Neural progenitor cell (in vitro differentiated cells): ENCODE measurements around the gene ATP10A. TPM values are rescaled to one million over a fixed set of nuclear protein-coding genes. Genes with fewer than 3 reads are reported as not detected.
"Not testable (repeated sequence)": the region's sequence is repeated elsewhere in the genome, so short reads cannot be mapped to it uniquely, and the experiment has no call there.

Source experiments
- DNase-seq: peaks from one replicate; pipeline ENCODE4 v3.0.0-alpha.2; 2016; ENCODE audit warnings: low spot score
- H2AFZ ChIP-seq: fragments of 200-600 bp; sonication (generic); replicated peaks from 2 replicates; pipeline ENCODE4 v1.6.1; 2016; ENCODE audit warnings: antibody characterized with exemption
- H3F3A ChIP-seq: fragments of 200-600 bp; sonication (generic); 2 replicates; pipeline ENCODE4 v1.6.1; 2016; ENCODE audit warnings: antibody characterized with exemption, low read depth
- H3K27ac ChIP-seq: fragments of 200-600 bp; sonication (generic); 2 replicates; pipeline ENCODE4 v1.5.1; 2016; ENCODE audit warnings: mild to moderate bottlenecking
- H3K27me3 ChIP-seq: fragments of 200-600 bp; sonication (generic); 2 replicates; pipeline ENCODE4 v1.6.1; 2016; ENCODE audit warnings: mild to moderate bottlenecking, moderate library complexity
- H3K36me3 ChIP-seq: fragments of 200-600 bp; sonication (generic); 2 replicates; pipeline ENCODE4 v1.5.1; 2016
- H3K4me1 ChIP-seq: fragments of 200-600 bp; sonication (generic); 2 replicates; pipeline ENCODE4 v1.6.1; 2016; ENCODE audit warnings: mixed run types
- H3K4me2 ChIP-seq: fragments of 200-600 bp; sonication (generic); 2 replicates; pipeline ENCODE4 v1.6.1; 2016
- H3K4me3 ChIP-seq: fragments of 200-600 bp; sonication (generic); 2 replicates; pipeline ENCODE4 v1.5.1; 2016
- H3K79me2 ChIP-seq: fragments of 200-600 bp; sonication (generic); 2 replicates; pipeline ENCODE4 v1.6.1; 2016; ENCODE audit warnings: low read depth
- H3K9ac ChIP-seq: fragments of 200-600 bp; sonication (generic); 2 replicates; pipeline ENCODE4 v1.6.1; 2016
- H3K9me3 ChIP-seq: fragments of 200-600 bp; sonication (generic); 2 replicates; pipeline ENCODE4 v1.5.1; 2016; ENCODE audit warnings: low read depth
- H4K20me1 ChIP-seq: fragments of 200-600 bp; sonication (generic); 2 replicates; pipeline ENCODE4 v1.6.1; 2016; ENCODE audit warnings: low read depth
- H3K27ac Mint-ChIP-seq: 3 replicates; pipeline ENCODE4 v1.8.0; 2021; ENCODE audit warnings: mixed read lengths
- H3K27me3 Mint-ChIP-seq: 2 replicates; pipeline ENCODE4 v1.8.0; 2022; ENCODE audit warnings: low read depth, mild to moderate bottlenecking, inconsistent platforms, moderate library complexity, mixed read lengths; ENCODE audit not compliant: insufficient read depth
- H3K36me3 Mint-ChIP-seq: 3 replicates; pipeline ENCODE4 v1.8.0; 2021; ENCODE audit warnings: mixed read lengths
- H3K4me1 Mint-ChIP-seq: 3 replicates; pipeline ENCODE4 v1.8.0; 2021; ENCODE audit warnings: mixed read lengths
- H3K4me3 Mint-ChIP-seq: 3 replicates; pipeline ENCODE4 v1.8.0; 2021; ENCODE audit warnings: mild to moderate bottlenecking, moderate library complexity, mixed read lengths
- H3K9me3 Mint-ChIP-seq: 3 replicates; pipeline ENCODE4 v1.8.0; 2020; ENCODE audit warnings: mixed read lengths
- CTCF ChIP-seq: fragments of 200-600 bp; sonication (generic); IDR thresholded peaks from 2 replicates; pipeline ENCODE4 v1.5.1; 2017; ENCODE audit warnings: antibody characterized with exemption, mild to moderate bottlenecking
- EZH2 ChIP-seq: fragments of 200-600 bp; sonication (generic); IDR thresholded peaks from 2 replicates; pipeline ENCODE4 v1.6.1; 2017; ENCODE audit warnings: antibody characterized with exemption, mild to moderate bottlenecking, moderate library complexity
- EZH2phosphoT487 ChIP-seq: fragments of 200-600 bp; sonication (generic); IDR thresholded peaks from 2 replicates; pipeline ENCODE4 v1.6.1; 2017; ENCODE audit warnings: antibody characterized with exemption
- total RNA-seq: library from RNA; depleted of rRNA; stranded (reverse); fragments of >200 nt; gene quantifications from 2 replicates; pipeline ENCODE4 v1.2.3, GENCODE V29; 2015; ENCODE audit warnings: low replicate concordance

Gene ATP10A
- total RNA-seq, 1 donor from 2014 or later: 0.32 TPM

DNA sequence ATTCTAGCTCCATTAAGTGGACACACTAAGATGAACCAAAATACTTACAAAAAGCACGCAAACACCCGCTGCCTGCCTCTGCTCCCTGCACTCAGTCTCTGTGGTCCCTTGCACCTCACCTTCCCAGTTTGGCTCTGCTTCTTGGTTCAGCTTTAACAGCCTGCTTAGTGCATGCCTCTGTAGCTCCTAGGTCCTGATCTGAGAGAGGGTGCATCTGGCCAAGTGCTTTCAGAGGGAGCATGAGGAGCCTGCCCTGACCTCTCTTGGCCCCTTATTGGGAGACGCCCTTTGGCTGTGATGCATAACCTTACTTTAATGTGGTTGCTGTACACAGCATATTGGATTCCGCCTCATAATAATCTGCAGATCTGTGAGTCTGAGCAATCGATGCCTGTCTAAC lies 21.2 kb upstream of the ATP10A start:
- no peaks in the 10 kb centered on the region for H3K27me3 Mint-ChIP-seq
- TF ChIP-seq EZH2phosphoT487 (no peak), EZH2 (no peak), CTCF (no peak)
- Histone ChIP-seq H3K27me3 (no peaks in the 10 kb centered on the region), H3K4me1 (no peaks in the 10 kb centered on the region), H3K79me2 (no peaks in the 10 kb centered on the region), H3K27ac (no peak overlapping the region), H3K9ac (no peak overlapping the region), H3K4me2 (no peak overlapping the region), H3F3A (no peaks in the 10 kb centered on the region), H3K36me3 (no peaks in the 10 kb centered on the region), H2AFZ (no peak overlapping the region), H3K9me3 (no peaks in the 10 kb centered on the region), H3K4me3 (no peak overlapping the region), H4K20me1 (no peaks in the 10 kb centered on the region)
- H3K9me3 Mint-ChIP-seq: no peaks in the 10 kb centered on the region
- no peaks in the 10 kb centered on the region for H3K36me3 Mint-ChIP-seq
- H3K4me3 Mint-ChIP-seq: no peak overlapping the region
- H3K27ac Mint-ChIP-seq: no peak overlapping the region
- DNase-seq: no peak
- H3K4me1 Mint-ChIP-seq: peaks cover 3% of the 10 kb centered on the region

DNA sequence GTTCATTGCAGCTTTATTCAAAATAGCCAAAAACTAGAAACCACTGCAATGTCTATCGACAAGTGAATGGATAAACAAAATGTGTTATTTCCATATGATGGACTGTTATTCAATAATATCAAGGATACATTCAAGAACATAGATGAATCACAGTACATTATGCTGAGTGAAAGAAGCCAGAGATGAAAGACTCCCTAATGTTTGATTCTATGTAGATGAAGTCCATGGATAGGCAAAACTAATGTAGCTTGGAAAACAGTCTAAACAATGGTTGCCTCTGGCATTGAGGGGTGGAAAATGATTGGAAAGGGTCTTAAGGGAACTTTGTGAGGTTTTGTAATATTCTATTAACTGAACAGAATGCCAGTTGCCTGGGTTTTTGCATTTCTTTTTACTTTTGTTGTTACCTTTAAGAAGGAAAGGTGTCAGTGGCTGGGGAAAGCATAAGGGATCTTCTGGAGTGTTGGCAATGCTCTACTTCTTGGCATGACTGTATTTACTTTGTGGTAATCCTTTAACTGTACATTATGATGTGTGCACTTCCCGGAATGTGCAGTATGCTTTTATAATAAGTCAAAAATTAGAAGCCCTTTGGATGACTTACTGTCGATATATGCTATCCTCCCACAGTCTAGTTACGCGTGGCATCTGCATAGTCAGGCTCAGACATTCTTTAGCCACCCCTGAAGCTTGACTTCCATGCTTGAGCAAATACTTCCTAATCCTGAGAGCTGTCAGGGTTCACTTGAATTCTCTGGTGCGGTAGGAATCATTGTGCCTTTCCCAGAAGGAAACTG lies 20.5 kb upstream of the ATP10A start:
- no peak overlapping the region for H3K9ac ChIP-seq
- Mint-ChIP-seq H3K36me3 (no peaks in the 10 kb centered on the region), H3K27ac (no peak overlapping the region), H3K4me3 (no peak overlapping the region), H3K9me3 (no peaks in the 10 kb centered on the region), H3K4me1 (peaks cover 5% of the 10 kb centered on the region), H3K27me3 (no peaks in the 10 kb centered on the region)
- H4K20me1 ChIP-seq: no peaks in the 10 kb centered on the region
- no peaks in the 10 kb centered on the region for H3F3A ChIP-seq
- DNase-seq: no peak
- H3K4me1 ChIP-seq: no peaks in the 10 kb centered on the region
- H3K79me2 ChIP-seq: no peaks in the 10 kb centered on the region
- no peak overlapping the region for H2AFZ ChIP-seq
- H3K4me2 ChIP-seq: no peak overlapping the region
- TF ChIP-seq EZH2phosphoT487 (no peak), EZH2 (no peak), CTCF (no peak)
- no peak overlapping the region for H3K4me3 ChIP-seq
- no peaks in the 10 kb centered on the region for H3K36me3 ChIP-seq
- no peaks in the 10 kb centered on the region for H3K9me3 ChIP-seq
- no peaks in the 10 kb centered on the region for H3K27me3 ChIP-seq
- H3K27ac ChIP-seq: no peak overlapping the region

DNA sequence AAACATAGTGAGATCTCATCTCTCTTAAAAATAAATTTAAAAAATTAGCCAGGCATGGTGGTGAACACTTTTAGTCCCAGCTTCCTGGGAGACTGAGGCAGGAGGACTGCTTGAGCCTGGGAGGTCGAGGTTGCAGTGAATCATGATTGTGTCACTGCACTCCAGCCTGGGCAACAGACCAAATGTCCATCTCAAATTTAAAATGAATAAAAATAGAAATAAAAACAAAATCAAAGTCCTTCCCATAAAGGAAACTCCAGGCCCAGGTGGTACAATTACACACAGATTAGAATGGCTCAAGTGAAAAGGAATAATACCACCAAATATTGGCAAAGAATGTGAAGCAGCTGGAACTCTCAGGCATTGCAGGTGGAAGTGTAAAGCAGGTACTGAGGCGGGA lies 19.3 kb upstream of the ATP10A start:
- TF ChIP-seq CTCF (no peak), EZH2 (no peak), EZH2phosphoT487 (no peak)
- H3K4me2 ChIP-seq: no peak overlapping the region
- H3K27ac ChIP-seq: no peak overlapping the region
- H3K4me3 Mint-ChIP-seq: no peak overlapping the region
- peaks cover 7% of the 10 kb centered on the region for H3K4me1 Mint-ChIP-seq
- no peak overlapping the region for H3K4me3 ChIP-seq
- H3K9me3 ChIP-seq: no peaks in the 10 kb centered on the region
- H3K36me3 ChIP-seq: no peaks in the 10 kb centered on the region
- H3K79me2 ChIP-seq: no peaks in the 10 kb centered on the region
- H3F3A ChIP-seq: no peaks in the 10 kb centered on the region
- no peaks in the 10 kb centered on the region for H3K27me3 ChIP-seq
- H4K20me1 ChIP-seq: no peaks in the 10 kb centered on the region
- no peaks in the 10 kb centered on the region for H3K9me3 Mint-ChIP-seq
- no peak overlapping the region for H3K27ac Mint-ChIP-seq
- no peak for DNase-seq
- no peaks in the 10 kb centered on the region for H3K36me3 Mint-ChIP-seq
- no peak overlapping the region for H2AFZ ChIP-seq
- no peak overlapping the region for H3K9ac ChIP-seq
- no peaks in the 10 kb centered on the region for H3K27me3 Mint-ChIP-seq
- H3K4me1 ChIP-seq: no peaks in the 10 kb centered on the region

GRCh38 chr15:25880877-25881276 lies 17.8 kb upstream of the ATP10A start:
- not testable (repeated sequence) for H3K79me2 ChIP-seq, H3K4me1 Mint-ChIP-seq, H3K27ac ChIP-seq, H3K27me3 ChIP-seq, H3K9me3 Mint-ChIP-seq, H3K36me3 ChIP-seq, H3K36me3 Mint-ChIP-seq, H2AFZ ChIP-seq, H3K4me3 ChIP-seq, DNase-seq, H3K9ac ChIP-seq, H3K4me3 Mint-ChIP-seq, H3K4me1 ChIP-seq, H3K27me3 Mint-ChIP-seq, H3K27ac Mint-ChIP-seq, H3K4me2 ChIP-seq, H3K9me3 ChIP-seq, H3F3A ChIP-seq, H4K20me1 ChIP-seq
